NOMO-1 treated with DMSO at 0.1 percent for 48 hours (cell line): ENCODE measurements around the gene TMEM187.

Experiments used
- DNase-seq: peaks from one replicate; lab custom pipeline; 2025; ENCODE audit not compliant: unreplicated experiment; lab: John Stamatoyannopoulos, UW

The TMEM187 gene

DNA sequence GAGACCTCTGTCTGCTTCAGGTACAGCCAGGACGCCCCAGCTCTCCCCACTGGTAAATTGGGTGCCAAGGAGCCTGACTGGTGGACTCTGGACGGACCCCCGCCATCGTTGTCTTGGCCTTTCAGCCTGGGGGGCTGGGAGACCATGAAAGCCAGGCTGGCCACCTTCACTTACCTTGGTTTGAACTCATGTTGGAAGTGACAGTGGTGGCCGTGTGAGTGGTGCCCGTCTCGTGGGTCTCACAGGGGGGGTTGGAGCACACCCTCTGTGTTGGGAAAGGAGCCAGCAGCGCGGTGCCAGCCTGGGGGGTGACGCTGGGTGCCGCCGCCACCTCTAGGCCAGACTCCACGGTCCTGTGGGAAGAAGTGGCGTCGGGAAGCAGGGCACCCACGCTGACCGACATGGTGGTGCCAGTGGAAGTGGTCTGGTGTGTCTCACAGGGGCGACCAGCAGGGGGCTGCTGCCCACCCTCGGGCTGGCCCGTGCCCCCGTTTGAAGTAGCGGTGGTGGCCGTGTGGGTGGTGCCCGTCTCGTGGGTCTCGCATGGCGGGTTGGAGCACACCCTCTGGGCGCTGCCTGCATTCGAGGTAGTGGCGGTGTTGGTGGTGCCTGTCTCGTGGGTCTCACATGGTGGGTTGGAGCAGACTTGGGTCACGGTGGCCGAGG is 18.5 kb upstream of the TMEM187 start:
- no peak for DNase-seq

DNA sequence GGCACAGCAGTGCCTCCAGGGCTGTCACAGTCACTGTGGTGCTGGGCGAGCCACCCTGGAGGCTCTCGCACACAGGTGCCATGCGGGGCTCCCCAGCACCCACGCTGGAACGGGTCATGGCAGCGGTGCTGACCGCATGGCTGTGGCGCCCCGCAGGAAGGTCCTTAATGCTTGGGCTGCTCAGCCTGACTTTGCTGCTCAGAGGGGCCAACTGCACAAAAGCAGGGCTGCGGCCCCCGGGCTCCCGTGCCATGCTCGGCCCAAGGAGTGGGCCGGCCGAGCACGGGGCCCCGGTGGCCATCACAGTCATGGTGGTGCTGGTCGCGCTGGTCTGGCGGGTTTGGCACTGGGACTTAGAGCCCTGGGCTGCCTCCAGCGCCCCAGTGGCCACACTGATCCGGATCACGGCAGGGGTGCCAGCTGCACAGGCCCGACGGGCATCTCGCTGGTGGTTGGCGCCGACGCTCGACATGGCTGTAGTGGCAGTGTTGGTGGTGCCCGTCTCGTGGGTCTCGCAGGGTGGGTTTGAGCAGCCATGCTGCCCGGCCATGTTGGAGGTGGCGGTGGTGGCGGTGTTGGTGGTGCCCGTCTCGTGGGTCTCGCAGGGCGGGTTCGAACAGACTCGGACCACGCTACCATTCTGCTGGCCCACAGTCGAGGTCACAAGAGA is 17.9 kb upstream of the TMEM187 start:
- no peak for DNase-seq

DNA sequence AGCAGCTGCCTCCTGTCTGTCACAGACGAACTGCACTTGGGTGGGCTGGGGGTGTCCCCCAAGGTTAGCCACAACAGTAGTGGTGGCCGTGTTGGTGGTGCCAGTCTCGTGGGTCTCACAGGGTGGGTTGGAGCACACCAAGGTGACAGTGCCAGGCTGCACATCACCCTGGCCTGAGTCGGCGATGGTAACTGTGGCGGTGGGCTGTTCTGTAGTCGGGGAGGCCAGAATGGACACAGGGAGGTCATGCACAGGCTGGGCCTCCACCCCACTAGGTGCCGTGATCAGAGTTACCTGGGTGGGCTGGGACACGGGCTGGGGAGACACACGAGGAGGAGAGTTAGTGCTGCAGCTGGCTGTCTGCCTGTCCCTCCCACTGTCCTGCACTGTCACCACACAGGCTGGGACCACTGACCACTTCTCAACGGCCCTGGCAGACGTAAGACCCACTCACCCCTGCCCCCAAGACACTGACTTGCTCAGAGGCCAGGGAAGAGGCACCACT is 17.3 kb upstream of the TMEM187 start:
- DNase-seq = no peak

DNA sequence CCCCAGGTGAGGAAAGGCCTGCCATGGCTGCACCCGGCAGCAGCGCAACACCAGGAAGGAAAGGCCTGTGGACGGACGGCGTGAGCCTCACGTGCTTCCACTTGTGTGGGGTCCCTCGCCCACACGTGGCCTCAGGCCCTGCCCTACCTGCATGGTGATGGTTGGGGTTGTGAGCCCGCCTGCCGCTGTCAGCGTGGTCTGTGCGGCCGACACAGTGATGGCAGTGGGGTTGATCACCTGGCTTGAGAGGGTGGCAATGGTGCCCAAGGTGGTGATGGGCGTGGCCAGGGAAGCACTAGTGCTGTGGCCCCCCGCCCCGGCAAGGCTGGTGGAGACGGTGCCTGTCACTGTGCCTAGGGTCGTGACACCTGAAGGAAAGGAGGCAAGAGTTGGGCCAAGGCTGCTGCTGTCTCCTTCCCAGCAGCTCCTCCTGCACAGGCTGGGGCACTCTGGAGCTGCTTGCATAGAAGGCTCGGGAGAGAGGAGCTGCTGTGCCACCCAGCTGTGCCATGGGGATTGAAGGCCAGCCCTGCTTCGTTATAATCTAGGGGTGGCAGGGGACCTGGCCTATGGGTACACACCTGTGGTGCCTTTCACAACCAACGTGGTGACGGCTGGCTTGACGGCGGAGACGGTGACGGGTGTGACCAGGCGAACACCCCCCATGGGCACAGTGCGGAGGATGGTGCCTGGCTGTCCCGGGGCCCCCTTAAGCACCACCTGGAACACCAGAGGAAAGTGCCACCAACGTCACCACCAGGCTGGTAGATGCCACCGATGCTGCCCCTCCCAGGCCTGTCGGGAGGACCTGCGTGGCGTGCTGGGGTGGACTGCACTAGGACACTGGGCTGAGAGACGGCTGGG is 16.3 kb upstream of the TMEM187 start:
- no peak for DNase-seq

DNA sequence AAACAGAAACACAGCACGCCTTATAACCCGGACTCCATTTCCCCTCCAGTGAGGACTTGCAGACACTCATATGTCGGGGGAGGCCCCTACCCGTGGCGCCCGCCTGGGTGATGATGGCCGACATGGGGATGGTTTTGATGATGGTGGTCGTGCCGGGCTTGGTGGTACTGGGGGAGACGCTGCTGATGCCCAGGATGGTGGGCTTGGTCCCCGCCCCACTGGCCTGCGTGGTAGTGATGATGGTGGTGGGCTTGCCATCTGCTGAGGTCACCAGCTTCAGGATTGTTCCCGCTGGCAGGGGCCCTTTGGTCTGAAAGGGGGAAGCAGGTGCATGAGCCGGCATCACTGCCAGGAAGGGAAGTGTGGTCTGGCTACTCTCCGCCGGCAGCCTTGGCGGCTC is 15.3 kb upstream of the TMEM187 start:
- DNase-seq = no peak

DNA sequence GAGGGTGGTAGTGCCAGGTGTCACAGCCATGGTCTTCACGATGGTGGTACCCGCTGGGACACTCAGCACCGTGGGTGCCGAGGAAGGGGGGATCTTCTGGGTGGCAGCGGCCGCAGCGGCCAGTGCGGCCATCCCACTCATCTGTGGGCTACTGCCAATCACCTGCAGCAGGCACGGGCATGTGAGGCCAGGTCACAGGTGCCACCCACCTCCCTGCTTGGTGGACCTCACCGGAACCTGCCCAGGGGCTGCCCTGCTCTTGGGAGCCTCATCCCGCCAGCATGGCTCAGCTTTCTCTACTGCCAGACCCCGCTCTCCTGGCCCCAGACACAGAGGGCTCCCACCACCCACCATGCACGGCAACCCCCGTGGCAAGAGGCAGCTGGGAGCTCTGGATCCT is 13.9 kb upstream of the TMEM187 start:
- DNase-seq = no peak

DNA sequence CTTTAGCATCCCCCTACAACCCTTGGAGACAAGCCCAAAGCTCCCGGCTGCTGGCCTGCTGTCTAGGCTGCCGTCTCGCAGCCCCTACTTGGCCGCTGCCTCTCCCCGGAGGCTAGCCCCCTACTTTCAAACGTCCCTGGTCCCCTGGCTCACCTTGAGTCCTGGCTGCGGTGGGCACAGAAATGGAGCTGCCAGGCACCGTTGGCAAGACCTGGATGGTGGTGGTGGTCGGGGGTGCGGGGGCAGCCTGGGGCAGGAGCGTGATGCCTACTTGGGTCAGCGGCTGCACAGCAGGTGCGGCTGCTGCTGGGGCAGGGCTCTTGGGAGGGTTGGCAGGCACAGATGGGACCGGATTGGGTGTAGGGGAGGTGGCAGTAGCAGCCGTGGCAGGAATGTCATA is 12.9 kb upstream of the TMEM187 start:
- DNase-seq = no peak

DNA sequence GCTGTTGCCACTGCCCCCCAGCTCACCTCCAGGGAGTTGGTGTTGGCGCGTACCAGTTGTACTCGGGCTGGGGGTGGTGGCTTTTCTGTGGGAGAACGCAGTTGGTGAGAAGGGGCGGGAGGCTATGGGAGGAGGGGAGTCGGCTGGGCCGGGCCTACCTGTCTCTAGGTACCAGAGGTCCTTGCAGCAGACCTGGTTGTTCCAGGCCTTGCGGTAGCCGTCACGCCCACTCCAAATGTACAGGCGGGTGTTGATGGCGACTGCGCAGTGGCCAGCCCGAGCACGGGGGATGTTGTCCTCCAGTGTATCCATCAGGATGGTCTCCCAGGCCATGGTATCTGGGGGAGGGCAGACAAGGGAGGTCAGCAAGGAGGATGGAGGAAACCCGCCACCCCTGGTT is 12.5 kb upstream of the TMEM187 start:
- DNase-seq = no peak

DNA sequence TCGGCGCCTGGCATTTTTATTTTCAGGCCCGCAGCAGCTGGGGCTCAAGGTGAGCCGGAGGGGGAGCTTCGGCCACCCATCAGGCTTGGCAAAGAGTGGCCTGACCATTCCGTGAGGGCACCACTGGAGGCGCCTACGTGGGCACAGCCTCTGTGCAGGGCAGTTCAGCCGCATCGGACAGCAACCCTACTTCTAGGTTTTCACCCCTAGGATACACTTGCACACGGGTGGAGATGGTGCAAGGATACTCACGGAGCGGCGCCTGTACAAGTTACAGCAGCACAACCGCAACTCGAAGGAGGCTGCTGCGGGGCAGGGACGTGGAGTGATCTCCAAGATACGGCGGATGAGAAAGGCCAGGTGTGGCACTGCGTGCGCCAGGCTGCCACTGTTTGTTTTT is 11.8 kb upstream of the TMEM187 start:
- no peak for DNase-seq

DNA sequence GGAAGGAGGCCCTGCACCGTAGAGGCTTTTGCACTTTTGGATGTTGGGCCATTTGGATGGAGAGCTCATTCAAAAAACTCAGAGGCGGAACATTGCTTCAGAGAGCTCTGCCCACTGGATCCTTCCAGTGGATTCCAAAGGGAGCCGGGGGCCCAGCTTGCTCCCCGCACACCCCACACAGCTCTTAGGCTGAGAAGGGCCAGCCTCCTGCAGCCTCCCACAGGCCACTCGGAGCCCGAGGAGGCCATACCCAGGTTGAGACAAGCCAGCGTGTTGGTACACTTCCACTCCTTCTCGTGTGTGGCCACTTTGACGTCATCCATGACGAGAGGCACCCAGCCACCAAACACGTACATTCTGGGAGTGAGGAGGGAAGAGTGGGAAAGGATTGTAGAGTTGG is 11.3 kb upstream of the TMEM187 start:
- no peak for DNase-seq

DNA sequence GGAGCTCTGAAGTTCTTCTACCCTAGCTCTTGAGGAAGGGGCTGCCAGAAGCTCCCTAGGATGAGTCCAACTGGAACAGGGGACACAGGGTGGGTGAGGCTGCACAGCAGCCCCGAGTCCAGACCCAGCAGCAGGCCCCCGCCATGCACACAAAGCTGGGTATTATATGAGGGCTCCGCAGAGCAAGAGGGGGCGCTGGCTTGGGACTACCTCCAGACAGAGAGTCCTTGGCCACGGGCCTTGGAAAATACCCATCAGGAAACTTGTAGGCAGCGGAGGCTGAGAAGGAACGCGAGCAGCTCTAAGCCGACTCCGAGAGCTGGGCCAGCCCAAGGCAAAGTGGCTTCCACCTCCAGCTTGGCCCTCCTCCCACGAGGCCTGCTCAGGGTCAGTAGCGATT is 9.0 kb upstream of the TMEM187 start:
- no peak for DNase-seq

DNA sequence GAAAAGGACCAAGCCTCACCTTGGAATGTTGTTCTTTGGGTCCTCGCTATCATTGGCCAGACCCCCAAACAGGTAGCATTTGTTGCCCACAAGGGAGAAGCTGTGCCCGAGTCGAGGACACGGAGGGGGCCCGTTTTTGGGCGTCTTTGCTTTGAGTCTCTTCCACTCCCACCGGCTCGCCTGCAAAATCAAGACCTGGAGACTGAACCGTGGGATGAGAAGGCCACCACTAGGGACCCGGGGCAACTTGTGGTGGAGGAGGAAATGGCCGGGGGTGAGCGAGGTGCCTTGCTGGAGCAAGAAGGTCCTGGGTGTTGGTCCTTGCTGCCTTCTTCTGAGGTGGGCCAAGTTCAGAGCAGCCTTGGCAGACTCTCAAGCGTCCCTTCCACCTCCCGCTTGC is 8.4 kb upstream of the TMEM187 start:
- no peak for DNase-seq

DNA sequence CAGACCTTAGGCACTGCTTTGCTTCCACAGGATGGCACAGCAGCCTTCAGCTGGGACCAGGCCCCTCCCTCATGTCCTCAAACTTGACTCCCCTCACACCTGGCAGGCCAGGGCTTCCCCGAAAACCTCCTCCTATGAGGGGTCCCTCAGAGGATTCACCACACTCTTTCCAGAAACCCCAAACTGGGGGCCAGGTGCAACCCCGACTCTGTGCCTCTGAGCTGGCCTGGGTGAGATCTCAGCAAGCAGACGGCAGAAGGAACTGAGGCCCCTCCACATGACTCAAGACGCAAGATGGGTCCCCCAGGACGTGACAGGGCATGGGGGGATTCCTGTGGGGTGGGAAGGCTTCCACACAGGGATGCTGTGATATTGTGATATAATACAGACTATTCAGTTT is 7.1 kb upstream of the TMEM187 start:
- DNase-seq = no peak

DNA sequence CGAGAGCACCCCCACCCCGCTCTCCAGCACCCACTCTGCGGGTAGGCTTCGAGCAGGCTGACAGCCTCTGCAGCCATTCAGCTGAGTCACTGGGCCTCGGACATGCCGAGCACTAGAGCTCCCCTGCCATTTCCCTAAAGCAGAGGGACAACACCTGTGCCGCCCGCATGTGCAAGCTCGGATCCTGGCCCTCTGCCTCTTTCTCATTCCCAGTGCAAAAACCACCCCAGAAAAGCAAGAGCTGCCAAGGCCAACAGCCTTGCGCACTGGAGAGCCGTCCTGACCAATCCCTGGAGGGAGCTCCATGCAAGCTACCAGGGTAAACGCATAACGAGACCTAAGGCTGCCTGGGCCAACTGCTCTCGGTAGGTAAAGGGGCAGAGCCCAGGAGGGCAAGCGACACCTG is 6.3 kb upstream of the TMEM187 start:
- no peak for DNase-seq

DNA sequence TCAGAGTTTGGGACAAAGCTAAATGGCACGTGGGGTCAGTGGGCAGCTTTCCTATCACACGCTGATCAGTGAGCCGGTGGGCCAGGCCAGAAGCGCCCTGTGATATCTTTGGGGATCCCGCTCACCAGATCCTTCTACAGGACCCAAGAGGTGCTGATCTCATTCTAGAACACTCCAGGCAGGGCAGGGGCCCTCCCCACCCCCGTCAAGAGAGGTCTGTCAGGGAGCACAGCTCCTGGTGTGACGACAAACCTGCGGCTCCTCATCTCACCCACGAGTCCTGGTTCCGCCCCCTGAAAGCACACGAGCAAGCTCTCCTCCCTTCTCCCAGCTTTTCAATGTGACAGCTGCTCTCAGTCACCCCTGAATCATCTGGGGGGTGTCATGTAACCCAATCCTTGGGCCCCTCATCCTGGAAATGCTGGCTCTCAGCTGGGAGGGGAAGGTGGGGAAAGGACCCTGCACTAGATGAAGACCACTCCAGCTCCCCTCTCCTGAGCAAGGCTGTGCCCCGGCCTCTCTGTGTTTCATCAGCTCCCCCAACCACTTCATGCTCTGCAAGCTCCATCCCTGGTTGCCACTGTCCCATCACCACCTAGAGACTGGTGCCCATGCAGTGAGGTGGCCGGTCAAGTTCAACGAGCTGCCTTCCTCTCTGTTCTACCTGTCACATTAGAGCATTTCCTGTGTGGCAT is 5.6 kb upstream of the TMEM187 start:
- no peak for DNase-seq

DNA sequence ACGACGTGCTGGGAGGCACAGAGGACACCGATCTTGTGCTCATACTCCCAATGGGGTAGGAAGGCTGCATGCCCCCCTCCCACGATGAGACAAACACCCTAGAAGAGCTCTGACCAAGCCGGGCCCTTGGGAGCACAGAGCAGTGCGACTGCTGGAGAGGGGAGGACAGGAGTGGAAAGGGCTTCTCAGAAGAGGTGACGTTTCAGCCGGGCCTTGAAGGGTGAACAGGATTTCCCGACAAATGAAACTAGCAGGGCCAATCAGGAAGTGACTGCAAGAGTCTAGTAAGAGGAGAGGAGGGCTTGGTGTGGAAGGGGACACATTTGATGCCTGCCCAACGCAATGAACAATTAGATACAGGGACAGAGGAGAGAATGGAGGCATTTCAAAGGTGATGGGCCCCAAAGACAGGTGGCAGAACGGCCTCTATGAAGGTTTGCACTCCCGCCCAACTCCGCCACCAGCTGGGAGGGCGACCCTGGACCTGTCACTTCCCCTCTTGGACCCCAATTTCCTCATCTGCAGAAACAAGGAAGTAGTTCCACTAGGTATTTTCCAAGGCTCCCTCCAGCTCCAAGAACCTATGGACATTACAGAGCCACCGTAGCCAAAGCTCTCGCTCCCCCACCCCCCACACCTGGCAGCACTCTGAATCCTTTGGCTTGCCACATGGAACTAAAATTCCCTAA is 4.9 kb upstream of the TMEM187 start:
- DNase-seq = peak; percentile 17

DNA sequence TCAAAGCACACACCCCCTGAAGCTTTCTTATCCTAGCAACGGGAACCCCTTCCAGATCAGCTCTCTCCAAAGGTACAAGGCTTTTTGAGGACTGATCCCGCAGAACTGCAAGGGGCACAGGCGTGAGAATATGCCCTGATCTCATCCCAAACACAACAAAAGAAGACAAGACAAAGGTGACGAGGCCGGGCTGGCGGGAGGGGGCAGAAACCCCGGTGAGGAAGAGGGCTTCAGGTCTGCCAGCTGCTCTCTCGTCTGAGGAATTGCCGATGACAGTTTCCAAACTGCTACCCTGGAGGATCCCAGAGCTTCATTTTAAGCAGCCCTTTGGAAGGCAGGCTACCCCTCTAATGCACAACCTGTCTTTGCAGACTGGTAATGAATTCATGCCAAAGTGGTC is 4.3 kb upstream of the TMEM187 start:
- no peak for DNase-seq

DNA sequence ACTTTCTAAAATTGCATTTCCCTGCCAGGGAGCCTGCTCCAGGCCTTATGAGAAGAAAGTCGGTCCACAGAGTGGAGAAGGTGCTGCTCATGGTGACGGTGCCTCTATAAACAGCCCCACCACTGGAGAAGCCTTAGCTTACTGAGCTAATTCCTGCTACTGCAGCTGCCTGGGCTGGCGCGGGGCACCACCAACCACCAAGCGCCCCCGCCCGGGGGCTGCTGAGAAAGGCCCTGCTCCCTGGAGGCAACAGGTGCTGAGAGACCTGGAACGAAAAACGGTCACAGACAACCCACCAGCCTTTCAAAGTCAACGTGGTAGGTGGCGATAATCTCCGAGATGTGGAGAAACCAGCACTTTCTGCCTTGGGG is 3.8 kb upstream of the TMEM187 start:
- DNase-seq = no peak

DNA sequence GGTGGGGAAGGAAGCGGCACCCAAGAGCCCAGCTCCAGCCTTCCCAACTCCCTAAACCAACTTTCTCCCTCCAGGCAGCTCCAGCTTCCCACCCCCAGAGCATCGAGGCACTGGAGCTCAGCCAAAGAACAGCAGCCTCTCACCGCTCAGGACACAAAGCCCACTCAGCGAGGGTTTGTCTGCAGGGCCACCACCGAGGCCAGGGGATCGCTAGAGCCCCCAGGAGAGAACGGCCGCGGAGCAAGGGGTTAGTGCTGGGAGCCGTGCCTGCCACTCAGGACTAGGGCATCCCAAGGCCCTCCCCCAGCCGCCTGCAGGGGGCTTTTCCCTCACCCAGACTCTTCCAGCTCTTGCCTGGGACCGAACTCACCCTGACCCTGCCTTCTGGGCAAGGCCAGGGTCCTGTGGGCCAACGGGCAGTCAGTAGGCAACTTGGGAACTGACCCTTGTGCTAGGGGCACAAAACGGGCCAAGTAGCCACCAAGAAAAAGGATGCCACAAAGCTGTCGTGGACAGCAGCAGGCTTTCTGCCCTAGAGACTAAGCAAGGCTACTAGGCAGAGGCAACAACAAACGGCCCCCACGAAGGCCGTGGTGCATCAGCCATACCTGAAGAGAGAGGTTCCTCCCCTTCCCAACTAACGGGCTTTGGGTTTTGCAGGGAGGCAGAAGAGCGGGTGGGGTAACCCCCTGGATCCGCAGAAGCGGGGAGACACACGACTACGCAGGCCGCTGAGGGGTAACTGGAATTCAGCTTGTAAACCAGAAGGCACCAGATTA is 3.2 kb upstream of the TMEM187 start:
- DNase-seq = no peak

DNA sequence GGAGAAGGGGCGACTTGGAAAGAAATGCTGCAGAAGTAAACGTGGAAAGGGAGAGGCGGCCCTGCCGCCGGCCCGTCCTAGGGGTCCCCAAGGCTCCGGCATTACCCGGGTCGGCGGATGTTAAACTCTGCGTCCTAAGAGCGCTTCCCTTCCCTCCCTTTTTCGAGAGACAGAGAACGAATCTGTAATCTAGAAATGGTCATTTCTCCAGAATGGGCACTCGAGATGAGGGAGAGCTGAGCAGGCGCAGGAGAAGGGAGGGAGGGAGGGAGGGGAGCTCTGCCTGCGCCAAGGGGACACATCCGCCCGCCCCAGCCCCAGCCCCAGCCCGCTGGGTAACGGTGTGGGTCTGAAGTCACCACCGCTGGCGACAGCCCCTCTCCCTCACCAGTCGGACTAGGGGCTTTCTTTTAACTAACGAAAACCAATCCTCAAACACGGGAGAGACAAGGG is 2.6 kb upstream of the TMEM187 start:
- DNase-seq = no peak
